NT2/D1 (cell line): Measurements from ENCODE around the gene LGALS7B.
"Not testable (repeated sequence)": the region's sequence is repeated elsewhere in the genome, so short reads cannot be mapped to it uniquely, and the experiment has no call there.

Experiments
- YY1 ChIP-seq: IDR thresholded peaks from 2 replicates; pipeline ENCODE4 v1.6.1; 2011; ENCODE audit not compliant: insufficient read length, insufficient read depth
- ZNF274 ChIP-seq: IDR thresholded peaks from 2 replicates; pipeline ENCODE4 v1.6.1; 2011; ENCODE audit warnings: mild to moderate bottlenecking, low read depth, low read length

DNA sequence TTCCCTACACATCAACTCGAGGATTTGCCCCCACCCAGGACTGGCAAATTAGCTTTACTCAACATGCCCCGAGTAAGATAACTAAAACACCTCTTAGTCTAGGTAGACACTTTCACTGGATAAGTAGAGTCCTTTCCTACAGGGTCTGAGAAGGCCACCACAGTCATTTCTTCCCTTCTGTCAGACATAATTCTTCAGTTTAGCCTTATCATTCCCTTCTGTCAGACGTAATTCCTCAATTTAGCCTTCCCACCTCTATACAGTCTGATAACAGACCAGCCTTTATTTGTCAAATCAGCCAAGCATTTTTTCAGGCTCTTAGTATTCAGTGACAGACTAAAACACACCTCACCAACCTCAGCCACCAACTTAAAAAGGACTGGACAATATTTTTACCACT is 35.2 kb upstream of the LGALS7B start:
- TF ChIP-seq YY1, ZNF274: not testable (repeated sequence)
